A549 (cell line): ENCODE data around the gene PTGR1. TPM values are rescaled to one million over a fixed set of nuclear protein-coding genes. Genes with fewer than 3 reads are reported as not detected.
"Not testable (repeated sequence)": the region's sequence is repeated elsewhere in the genome, so short reads cannot be mapped to it uniquely, and the experiment has no call there.

Experiments used
- ATAC-seq, 2 experiments: fragments of 200-7000 bp in 1 of 2; fragments of >200 bp in 1 of 2; cut with Nextera tagmentation in 1 of 2; cut with Tn5 transposase in 1 of 2; 3 replicates each; pipeline versions ENCODE4 v1.8.0 to v1.9.1; 2018 to 2020; ENCODE audit warnings: mild to moderate bottlenecking in 1 of 2, moderate library complexity in 1 of 2
- CTCF ChIA-PET: fragments of 300-600 bp; sonication (Branson Sonifier 250); formaldehyde crosslinking; extraction: SDS; loops from one replicate; lab custom pipeline; 2021; ENCODE audit warnings: antibody characterized with exemption, inconsistent platforms; lab: Yijun Ruan, JAX
- POLR2A ChIA-PET: fragments of 350-600 bp; formaldehyde crosslinking; extraction: SDS; loops from one replicate; lab custom pipeline; 2021; ENCODE audit warnings: antibody characterized with exemption, inconsistent platforms; lab: Yijun Ruan, JAX
- DNase-seq, 2 experiments: peaks; one replicate each; pipeline versions ENCODE4 v3.0.0 to v3.0.0-alpha.2; 2011 to 2016; ENCODE audit warnings: low read depth in 1 of 2, low spot score in 1 of 2
- FAIRE-seq: peaks from 2 replicates; lab custom pipeline; 2011; peaks lifted over from hg19 to GRCh38; lab: Jason Lieb, UNC
- H3K27ac ChIP-seq, 2 experiments: fragments of >200 bp; sonication (Bioruptor Twin); formaldehyde crosslinking; 3 replicates each; pipeline ENCODE4 v1.5.1; 2016 to 2017
- H3K4me1 ChIP-seq: fragments of >200 bp; sonication (Bioruptor Twin); formaldehyde crosslinking; 3 replicates; pipeline ENCODE4 v1.6.1; 2016
- H3K4me2 ChIP-seq: fragments of >200 bp; sonication (Bioruptor Twin); formaldehyde crosslinking; 3 replicates; pipeline ENCODE4 v1.6.1; 2016
- H3K4me3 ChIP-seq: fragments of >200 bp; sonication (Bioruptor Twin); formaldehyde crosslinking; 3 replicates; pipeline ENCODE4 v1.5.1; 2016
- H3K9me3 ChIP-seq: fragments of >200 bp; sonication (Bioruptor Twin); formaldehyde crosslinking; 3 replicates; pipeline ENCODE4 v1.6.1; 2016
- ATOH8 ChIP-seq: fragments of 250-450 bp; sonication (Bioruptor Pico); IDR thresholded peaks from 2 replicates; pipeline ENCODE4 v1.5.0; 2020; ENCODE audit warnings: low read depth, mild to moderate bottlenecking, moderate library complexity
- BCL3 ChIP-seq: fragments of >200 bp; sonication (Bioruptor Twin); formaldehyde crosslinking; IDR thresholded peaks from 3 replicates; pipeline ENCODE4 v1.6.1; 2016
- CBX2 ChIP-seq: fragments of 200-600 bp; sonication (generic); IDR thresholded peaks from 2 replicates; pipeline ENCODE4 v1.6.1; 2016; ENCODE audit warnings: low read depth, mild to moderate bottlenecking, borderline replicate concordance
- CBX8 ChIP-seq: fragments of 200-600 bp; sonication (generic); IDR thresholded peaks from 2 replicates; pipeline ENCODE4 v1.6.1; 2016
- CHD2 ChIP-seq: fragments of 150-350 bp; IDR thresholded peaks from 2 replicates; pipeline ENCODE4 v1.6.1; 2014; ENCODE audit warnings: low read length; ENCODE audit not compliant: partially characterized antibody
- EHF ChIP-seq: fragments of 250-450 bp; sonication (Bioruptor Pico); IDR thresholded peaks from 2 replicates; pipeline ENCODE4 v1.5.0; 2020; ENCODE audit warnings: mild to moderate bottlenecking
- EHMT2 ChIP-seq: fragments of 200-600 bp; sonication (generic); IDR thresholded peaks from 2 replicates; pipeline ENCODE4 v1.6.1; 2016; ENCODE audit warnings: antibody characterized with exemption, low read depth, mild to moderate bottlenecking, moderate library complexity
- HOXA7 ChIP-seq: fragments of 250-450 bp; sonication (Bioruptor Pico); IDR thresholded peaks from 2 replicates; pipeline ENCODE4 v1.5.0; 2020; ENCODE audit warnings: mild to moderate bottlenecking, moderate library complexity
- JUN ChIP-seq, 2 experiments: fragments of >200 bp; sonication (Bioruptor Twin); formaldehyde crosslinking; IDR thresholded peaks; 2 replicates in 1 of 2; 3 replicates in 1 of 2; pipeline ENCODE4 v1.6.1; 2016 to 2017
- KDM1A ChIP-seq: fragments of 200-600 bp; sonication (generic); IDR thresholded peaks from 2 replicates; pipeline ENCODE4 v1.6.1; 2016; ENCODE audit warnings: low read depth, mild to moderate bottlenecking
- MAX ChIP-seq: IDR thresholded peaks from 2 replicates; pipeline ENCODE4 v1.6.1; 2012
- NFE2L2 ChIP-seq: fragments of 150-350 bp; conservative IDR thresholded peaks from 2 replicates; pipeline ENCODE4 v1.6.1; 2014; ENCODE audit warnings: low read length
- POLR2AphosphoS2 ChIP-seq: conservative IDR thresholded peaks from 2 replicates; pipeline ENCODE4 v1.6.1; 2012; ENCODE audit warnings: low read length, improper control_type of control experiment, inconsistent platforms
- RAD21 ChIP-seq, 2 experiments: fragments of >200 bp in 1 of 2; sonication (Bioruptor Twin) in 1 of 2; formaldehyde crosslinking in 1 of 2; IDR thresholded peaks in 1 of 2; conservative IDR thresholded peaks in 1 of 2; 2 replicates in 1 of 2; 3 replicates in 1 of 2; pipeline ENCODE4 v1.6.1; 2012 to 2018; ENCODE audit warnings: inconsistent platforms in 1 of 2
- RARB ChIP-seq: fragments of 250-450 bp; sonication (Bioruptor Pico); IDR thresholded peaks from 2 replicates; pipeline ENCODE4 v1.8.0; 2021; ENCODE audit warnings: mild to moderate bottlenecking, moderate library complexity
- RCOR1 ChIP-seq: fragments of 150-350 bp; IDR thresholded peaks from 2 replicates; pipeline ENCODE4 v1.6.1; 2014; ENCODE audit warnings: antibody characterized with exemption, low read length, low read depth
- SMC3 ChIP-seq: fragments of >200 bp; sonication (Bioruptor Twin); formaldehyde crosslinking; IDR thresholded peaks from 3 replicates; pipeline ENCODE4 v1.6.1; 2018; ENCODE audit warnings: inconsistent platforms
- TFCP2L1 ChIP-seq: fragments of 250-450 bp; sonication (Bioruptor Pico); IDR thresholded peaks from 2 replicates; pipeline ENCODE4 v1.5.0; 2021; ENCODE audit warnings: mild to moderate bottlenecking
- TP53 ChIP-seq: fragments of 250-450 bp; sonication (Bioruptor Pico); IDR thresholded peaks from 2 replicates; pipeline ENCODE4 v1.5.0; 2021; ENCODE audit warnings: mild to moderate bottlenecking, moderate library complexity
- ZNF302 ChIP-seq: fragments of 250-450 bp; sonication (Bioruptor Pico); IDR thresholded peaks from 2 replicates; pipeline ENCODE4 v1.9.0; 2021; ENCODE audit warnings: inconsistent platforms, mild to moderate bottlenecking, moderate library complexity
- ZSCAN20 ChIP-seq: fragments of 250-450 bp; sonication (Bioruptor Pico); IDR thresholded peaks from 2 replicates; pipeline ENCODE4 v1.8.0; 2022; ENCODE audit warnings: mild to moderate bottlenecking, moderate library complexity
- WGBS: methylation state at CpG from one replicate; pipeline ENCODE4 v1.1.6; 2017; ENCODE audit errors: missing lambda C conversion rate; 5-methylcytosine and 5-hydroxymethylcytosine counted together
- polyA plus RNA-seq, 4 experiments: library from polyadenylated mRNA; depleted of rRNA in 3 of 4; stranded (reverse); fragments of >200 nt; fragmentation: RNase III in 1 of 4; extraction: RNeasy Plus Mini Kit Qiagen cat#74134 plus additional on column Dnase treatment in 1 of 4; gene quantifications; 2 replicates in 3 of 4; 3 replicates in 1 of 4; pipeline ENCODE4 v1.2.3, GENCODE V29; 2011 to 2017
- TF ChIP-seq, protein P1 (sequence below): fragments of 200-600 bp; sonication (generic); IDR thresholded peaks from 2 replicates; pipeline ENCODE4 v1.6.1; 2016; ENCODE audit warnings: antibody characterized with exemption, mild to moderate bottlenecking, moderate library complexity
- TF ChIP-seq, protein P2 (sequence below): fragments of >200 bp; sonication (Bioruptor Twin); formaldehyde crosslinking; IDR thresholded peaks from 3 replicates; pipeline ENCODE4 v1.5.1; 2016
- TF ChIP-seq, protein P3 (sequence below): IDR thresholded peaks from 2 replicates; pipeline ENCODE4 v1.6.1; 2012

Gene PTGR1
- polyA plus RNA-seq, 2 of the 4 experiments (the other 2 are of a cell fraction) = 552 to 672 TPM

DNA sequence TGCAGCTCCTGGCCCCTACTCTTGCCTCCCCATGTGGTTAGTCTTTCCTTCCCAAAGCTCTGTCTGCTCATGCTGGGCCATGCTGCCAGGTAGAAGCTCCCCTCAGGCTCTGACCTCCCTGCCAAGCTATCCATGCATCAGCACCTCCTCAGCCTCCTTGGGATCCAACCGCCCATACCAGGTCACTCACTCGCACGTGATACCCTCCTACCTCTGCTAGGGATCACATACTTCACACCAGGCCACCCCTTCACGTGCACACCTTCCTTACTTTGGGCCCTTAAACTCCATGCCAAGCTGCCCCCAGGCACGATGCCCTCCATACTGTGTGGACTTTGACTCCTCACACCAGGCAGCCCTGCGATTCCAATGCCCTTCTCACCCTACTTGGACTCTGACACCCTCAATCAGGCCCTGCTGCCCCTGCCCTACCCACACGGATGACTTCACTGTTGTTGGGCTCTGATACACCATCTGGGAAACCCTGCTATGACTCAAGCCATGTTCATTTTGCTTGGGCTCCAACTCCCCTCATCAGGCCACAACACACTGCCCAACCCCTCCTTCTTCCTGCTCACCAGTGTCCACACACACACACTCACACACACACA lies 40.3 kb downstream of the PTGR1 start (continued):
- TF ChIP-seq POLR2AphosphoS2 (peak; percentile 19; the same call in 1 of the 2 replicates), NFE2L2 (no peak), KDM1A (no peak), TFCP2L1 (CRISPR knock-in tag) (peak; percentile 65), ATOH8 (CRISPR knock-in tag) (0 out of 2 replicates have a peak, but pooled peaks have one; percentile 9), RCOR1 (no peak), RARB (CRISPR knock-in tag) (peak; percentile 69; the same call in 1 of the 2 replicates), TP53 (peak; percentile 66; the same call in 1 of the 2 replicates), CBX2 (no peak), MAX (no peak), CBX8 (no peak), ZNF302 (CRISPR knock-in tag) (no peak)
- TF ChIP-seq, protein P1, sequence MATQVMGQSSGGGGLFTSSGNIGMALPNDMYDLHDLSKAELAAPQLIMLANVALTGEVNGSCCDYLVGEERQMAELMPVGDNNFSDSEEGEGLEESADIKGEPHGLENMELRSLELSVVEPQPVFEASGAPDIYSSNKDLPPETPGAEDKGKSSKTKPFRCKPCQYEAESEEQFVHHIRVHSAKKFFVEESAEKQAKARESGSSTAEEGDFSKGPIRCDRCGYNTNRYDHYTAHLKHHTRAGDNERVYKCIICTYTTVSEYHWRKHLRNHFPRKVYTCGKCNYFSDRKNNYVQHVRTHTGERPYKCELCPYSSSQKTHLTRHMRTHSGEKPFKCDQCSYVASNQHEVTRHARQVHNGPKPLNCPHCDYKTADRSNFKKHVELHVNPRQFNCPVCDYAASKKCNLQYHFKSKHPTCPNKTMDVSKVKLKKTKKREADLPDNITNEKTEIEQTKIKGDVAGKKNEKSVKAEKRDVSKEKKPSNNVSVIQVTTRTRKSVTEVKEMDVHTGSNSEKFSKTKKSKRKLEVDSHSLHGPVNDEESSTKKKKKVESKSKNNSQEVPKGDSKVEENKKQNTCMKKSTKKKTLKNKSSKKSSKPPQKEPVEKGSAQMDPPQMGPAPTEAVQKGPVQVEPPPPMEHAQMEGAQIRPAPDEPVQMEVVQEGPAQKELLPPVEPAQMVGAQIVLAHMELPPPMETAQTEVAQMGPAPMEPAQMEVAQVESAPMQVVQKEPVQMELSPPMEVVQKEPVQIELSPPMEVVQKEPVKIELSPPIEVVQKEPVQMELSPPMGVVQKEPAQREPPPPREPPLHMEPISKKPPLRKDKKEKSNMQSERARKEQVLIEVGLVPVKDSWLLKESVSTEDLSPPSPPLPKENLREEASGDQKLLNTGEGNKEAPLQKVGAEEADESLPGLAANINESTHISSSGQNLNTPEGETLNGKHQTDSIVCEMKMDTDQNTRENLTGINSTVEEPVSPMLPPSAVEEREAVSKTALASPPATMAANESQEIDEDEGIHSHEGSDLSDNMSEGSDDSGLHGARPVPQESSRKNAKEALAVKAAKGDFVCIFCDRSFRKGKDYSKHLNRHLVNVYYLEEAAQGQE = no peak

DNA sequence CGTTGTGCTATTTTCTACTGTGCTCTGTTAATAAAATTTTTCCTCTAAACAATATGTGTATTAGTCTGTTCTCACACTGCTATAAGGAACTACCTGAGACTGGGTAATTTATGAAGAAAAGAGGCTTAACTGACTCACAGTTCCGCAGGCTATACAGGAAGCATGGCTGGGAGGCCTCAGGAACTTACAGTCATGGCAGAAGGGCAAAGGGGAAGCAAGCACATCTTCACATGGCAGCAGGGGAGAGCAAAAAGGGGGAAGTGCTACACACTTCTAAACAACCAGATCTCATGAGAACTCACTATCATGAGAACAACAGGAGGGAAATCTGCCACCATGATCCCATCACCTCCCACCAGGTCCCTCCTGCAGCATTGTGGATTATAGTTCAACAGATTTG lies 44.0 kb downstream of the PTGR1 start:
- H3K4me3 ChIP-seq, H3K4me2 ChIP-seq, FAIRE-seq, POLR2A ChIA-PET, ATAC-seq, H3K4me1 ChIP-seq, H3K27ac ChIP-seq, DNase-seq: not testable (repeated sequence)
- WGBS = 94% methylated on average over 2 of the region's 2 CpGs
- CTCF ChIA-PET = interaction anchor here (1.3 kb wide), 1 partner anchor 43 kb away, joined by 3 read pairs; no protein-coding TSS in a partner anchor
- peaks cover 65% of the 10 kb centered on the region for H3K9me3 ChIP-seq

GRCh38 chr9:111548623-111549022 lies 50.8 kb downstream of the PTGR1 start:
- WGBS = 77% methylated on average over 2 of the region's 2 CpGs
- H3K4me2 ChIP-seq = no peak overlapping the region
- no peak for TF ChIP-seq BCL3
- no peak for TF ChIP-seq EHMT2
- TF ChIP-seq, protein P2, sequence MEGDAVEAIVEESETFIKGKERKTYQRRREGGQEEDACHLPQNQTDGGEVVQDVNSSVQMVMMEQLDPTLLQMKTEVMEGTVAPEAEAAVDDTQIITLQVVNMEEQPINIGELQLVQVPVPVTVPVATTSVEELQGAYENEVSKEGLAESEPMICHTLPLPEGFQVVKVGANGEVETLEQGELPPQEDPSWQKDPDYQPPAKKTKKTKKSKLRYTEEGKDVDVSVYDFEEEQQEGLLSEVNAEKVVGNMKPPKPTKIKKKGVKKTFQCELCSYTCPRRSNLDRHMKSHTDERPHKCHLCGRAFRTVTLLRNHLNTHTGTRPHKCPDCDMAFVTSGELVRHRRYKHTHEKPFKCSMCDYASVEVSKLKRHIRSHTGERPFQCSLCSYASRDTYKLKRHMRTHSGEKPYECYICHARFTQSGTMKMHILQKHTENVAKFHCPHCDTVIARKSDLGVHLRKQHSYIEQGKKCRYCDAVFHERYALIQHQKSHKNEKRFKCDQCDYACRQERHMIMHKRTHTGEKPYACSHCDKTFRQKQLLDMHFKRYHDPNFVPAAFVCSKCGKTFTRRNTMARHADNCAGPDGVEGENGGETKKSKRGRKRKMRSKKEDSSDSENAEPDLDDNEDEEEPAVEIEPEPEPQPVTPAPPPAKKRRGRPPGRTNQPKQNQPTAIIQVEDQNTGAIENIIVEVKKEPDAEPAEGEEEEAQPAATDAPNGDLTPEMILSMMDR = no peak
- TF ChIP-seq, protein P3, sequence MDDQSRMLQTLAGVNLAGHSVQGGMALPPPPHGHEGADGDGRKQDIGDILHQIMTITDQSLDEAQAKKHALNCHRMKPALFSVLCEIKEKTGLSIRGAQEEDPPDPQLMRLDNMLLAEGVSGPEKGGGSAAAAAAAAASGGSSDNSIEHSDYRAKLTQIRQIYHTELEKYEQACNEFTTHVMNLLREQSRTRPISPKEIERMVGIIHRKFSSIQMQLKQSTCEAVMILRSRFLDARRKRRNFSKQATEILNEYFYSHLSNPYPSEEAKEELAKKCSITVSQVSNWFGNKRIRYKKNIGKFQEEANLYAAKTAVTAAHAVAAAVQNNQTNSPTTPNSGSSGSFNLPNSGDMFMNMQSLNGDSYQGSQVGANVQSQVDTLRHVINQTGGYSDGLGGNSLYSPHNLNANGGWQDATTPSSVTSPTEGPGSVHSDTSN = no peak
- TF ChIP-seq HOXA7 (CRISPR knock-in tag) = no peak
- TF ChIP-seq ZSCAN20 = no peak
- TF ChIP-seq CBX8 = no peak
- no peak for TF ChIP-seq CHD2
- TF ChIP-seq RAD21 (conservative IDR thresholded peaks at IDR 0.05 in 1 of 2, IDR thresholded peaks at IDR 0.05 in 1 of 2) = no peak
- no peak for TF ChIP-seq ZNF302 (CRISPR knock-in tag)
- TF ChIP-seq JUN (IDR thresholded peaks at IDR 0.05) = no peak
- no peak for TF ChIP-seq EHF
- TF ChIP-seq SMC3 = no peak
- DNase-seq (no peak), FAIRE-seq (no peak), ATAC-seq (no peak)
- H3K4me1 ChIP-seq = no peaks in the 10 kb centered on the region
- ChIA-PET POLR2A (no interaction called here), CTCF (no interaction called here)
- H3K27ac ChIP-seq = no peak overlapping the region
- H3K4me3 ChIP-seq = no peak overlapping the region
- peaks cover 92% of the 10 kb centered on the region for H3K9me3 ChIP-seq
